HG03097 (cell line): ENCODE results near the gene ETAA1.

Experiments used
- ATAC-seq: cut with Tn5 transposase; IDR thresholded peaks from one replicate; pipeline ENCODE4 v1.9.1; 2021; ENCODE audit not compliant: unreplicated experiment, low FRiP score

ETAA1 gene

DNA sequence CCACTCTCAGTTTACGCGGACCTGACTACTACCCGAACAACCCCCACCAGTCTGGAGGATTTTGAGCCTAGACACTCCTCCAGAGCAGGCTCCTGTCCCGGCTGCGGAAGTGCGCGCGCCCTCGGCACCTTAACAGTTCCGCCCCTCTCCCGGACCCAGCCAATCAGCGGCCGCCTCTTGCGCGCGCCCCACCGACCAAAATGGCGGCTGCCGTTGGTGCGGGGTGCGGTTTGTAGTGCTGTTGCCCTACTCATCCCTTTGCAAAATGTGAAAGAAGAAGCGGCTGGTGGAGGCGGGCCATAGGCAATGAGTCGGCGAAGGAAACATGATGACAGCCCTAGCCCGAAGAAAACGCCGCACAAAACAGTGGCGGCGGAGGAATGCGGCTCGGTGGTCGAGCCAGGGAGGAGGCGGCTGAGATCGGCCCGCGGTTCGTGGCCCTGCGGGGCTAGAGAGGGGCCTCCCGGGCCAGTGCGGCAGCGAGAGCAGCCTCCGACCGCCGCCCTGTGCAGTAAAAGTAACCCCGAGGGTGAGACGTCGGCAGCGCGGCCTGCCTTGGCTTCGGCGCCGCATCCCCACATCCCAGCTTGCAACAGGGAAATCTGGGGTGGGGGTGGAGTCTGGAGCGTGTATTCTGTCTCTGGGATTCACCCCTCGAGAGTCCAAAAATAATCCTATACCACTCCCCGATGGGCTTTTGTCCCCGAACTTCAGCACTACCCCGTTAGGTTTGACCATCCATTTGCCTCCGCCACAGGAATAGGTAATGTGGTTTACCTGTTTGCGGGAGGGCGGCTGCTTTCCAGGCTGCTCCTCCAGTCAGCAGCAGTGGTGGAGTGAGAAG, at the start of gene ETAA1:
Gene ETAA1, plus strand, starts transcription at position 191 of the 844 bp plus-strand sequence. Its CDS starts 116 bp downstream, at position 307.
- ATAC-seq = peak; percentile 100

DNA sequence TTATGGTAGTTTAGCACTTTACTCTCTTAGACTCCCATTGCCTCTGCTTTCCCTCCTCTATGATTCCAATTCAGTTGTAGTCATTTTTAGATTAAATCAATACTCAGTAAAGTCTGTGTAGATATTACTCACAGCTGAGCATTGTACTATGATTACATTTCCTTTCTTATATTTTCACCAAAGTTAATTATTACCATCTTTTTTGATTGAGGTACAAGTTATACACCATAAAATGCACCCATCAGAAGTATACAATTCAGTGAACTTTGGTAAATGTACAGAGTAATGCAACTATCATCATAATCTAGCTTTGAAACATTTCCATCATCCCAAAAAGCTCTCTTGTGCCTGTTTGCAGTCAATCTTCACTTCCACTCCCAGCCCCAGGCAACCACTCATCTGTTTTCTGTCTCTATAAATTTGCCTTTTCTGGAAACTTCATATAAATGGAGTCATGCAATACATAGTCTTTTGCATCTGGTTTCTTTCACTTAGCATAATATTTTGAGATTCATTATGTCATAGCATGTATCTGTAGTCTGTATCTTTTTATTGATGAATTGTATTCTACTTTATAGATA, 30.2 kb upstream of the ETAA1 start:
- ATAC-seq = no peak

DNA sequence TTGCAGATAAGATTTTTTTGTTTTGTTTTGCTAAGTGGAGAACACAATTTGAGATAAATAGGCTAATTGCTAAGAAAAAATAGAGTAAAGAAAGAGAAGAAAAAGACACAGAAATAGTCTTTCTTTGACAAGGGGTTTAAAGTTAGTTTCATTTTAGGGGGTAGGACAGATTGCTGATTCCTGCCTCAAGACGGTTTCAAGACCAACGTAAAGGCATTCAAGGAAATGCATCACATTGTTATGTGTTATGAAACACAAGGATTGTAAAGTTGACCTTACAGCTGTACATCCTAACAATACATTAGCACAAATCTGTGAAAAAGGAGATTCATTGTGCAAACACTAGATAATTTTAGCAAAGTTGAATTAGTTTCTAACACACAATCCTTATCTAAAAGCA, 22.7 kb upstream of the ETAA1 start:
- no peak for ATAC-seq

DNA sequence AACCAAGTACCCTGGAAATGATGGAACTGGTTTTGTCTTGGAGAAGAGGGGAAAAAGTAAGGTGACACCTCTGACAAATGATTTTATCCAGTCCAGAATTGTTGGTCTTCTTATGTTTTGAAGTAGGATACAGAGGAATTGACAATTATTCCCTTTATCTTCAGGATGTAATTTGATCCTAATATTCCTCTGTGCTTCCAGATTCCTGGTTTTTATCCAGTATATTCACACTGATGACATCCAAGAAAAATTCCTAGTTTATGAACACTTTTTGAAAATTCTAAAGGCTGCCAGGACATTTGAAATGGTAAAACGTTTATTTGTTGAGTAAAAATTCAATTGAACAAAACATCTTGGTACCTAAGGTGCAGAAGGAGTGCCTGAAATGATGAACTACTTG, 22.2 kb upstream of the ETAA1 start:
- no peak for ATAC-seq

DNA sequence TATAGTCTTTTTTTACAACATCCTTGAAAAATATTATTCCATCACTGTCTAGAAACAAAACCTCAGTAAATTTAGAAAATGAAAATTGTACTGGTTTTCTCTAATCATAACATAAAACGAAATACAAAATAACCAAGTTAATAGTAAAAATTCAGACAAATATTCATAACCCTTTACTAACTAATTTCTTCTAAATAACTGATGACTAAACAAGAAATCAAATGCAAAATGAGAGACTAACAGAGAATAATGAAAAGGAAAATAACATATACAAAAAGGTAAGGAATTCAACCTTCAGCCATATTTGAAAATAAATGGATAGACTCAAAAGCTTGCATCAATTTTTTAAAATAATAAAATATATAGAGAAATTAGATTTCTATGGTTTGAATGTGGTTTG, 18.6 kb upstream of the ETAA1 start:
- no peak for ATAC-seq

DNA sequence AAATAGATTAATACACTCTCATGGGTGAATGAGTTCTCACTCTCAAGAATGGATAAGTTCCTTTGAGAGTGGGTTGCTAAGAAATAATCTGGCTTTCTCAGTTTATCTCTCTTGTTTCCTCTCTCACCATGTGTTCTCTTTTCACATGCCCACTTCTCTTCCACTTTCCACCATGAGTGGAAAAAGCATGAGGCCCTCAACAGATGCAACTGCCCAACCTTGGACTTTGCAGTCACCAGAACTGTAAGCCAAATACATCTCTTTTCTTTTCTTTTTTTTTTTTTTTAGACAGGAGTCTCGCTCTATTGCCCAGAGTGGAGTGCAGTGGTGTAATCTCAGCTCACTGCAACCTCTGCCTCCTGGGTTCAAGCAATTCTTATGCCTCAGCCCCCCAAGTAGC, 18.1 kb upstream of the ETAA1 start:
- ATAC-seq = no peak

DNA sequence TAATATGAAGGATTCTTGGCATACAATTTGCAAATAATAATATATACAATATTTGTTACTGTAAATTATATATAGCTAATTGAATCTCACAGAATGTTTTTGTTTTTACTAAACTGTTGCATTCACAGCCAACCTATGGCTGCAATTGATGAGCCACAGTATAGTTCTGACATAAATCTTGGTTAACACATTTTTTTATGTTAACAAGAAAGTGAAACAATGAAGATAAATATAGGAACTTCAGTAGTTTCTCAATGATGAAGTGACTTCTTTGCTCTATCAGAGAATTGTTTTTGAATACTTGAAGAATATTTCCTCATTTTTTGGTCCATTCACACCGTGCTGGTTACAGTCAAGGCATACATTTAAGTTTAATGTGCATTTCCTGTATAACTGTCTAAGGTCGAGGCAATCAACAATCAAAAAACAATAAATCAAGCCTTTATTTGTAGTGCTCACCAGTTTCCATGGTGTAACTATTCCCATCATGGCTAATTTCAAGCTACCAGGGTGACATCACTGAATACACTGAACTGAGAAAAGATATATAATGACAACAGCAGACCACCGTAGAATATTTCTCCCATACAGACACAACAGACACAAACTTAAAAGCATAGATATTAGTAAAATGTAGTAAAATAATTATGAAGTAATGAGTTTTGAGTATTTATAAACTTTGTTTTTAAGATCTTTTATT, 12.9 kb upstream of the ETAA1 start:
- no peak for ATAC-seq

DNA sequence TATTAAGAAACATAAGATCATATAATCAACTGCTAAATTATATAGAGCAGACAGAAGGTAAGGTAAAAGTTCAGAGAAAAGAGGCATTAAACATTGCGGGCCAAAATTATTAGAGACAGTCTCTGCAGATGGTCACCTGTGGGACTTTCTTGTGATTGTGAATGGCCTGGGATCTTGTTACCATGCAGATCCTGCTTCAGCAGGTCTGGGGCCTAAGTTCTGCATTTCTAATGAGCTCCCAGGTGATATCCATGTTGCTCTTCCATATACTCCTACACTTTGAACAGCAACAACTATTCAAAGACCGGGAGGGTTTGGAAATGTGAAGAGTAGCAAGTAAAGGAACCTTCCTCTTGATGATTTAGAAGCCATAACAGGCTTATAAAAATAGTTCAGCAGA, 8.5 kb upstream of the ETAA1 start:
- ATAC-seq = no peak

DNA sequence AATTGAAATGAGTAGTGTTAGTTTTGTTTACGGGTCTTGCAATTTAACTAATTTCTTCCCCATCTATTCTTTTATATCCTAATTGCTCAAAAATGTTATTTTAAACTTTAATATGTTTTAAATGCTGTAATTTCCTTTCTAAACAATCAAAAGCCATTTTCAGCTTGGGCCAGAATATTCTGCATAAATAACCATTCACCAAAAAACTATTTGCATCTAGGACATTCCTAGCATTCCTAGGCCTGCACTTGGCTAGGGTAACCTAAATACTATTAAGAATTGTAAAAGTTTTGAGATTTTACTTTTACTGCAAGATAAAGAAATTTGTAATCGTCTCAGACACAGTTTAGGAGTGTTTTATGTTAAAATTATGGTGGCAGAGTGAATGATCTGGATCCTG, 7.8 kb upstream of the ETAA1 start:
- no peak for ATAC-seq

DNA sequence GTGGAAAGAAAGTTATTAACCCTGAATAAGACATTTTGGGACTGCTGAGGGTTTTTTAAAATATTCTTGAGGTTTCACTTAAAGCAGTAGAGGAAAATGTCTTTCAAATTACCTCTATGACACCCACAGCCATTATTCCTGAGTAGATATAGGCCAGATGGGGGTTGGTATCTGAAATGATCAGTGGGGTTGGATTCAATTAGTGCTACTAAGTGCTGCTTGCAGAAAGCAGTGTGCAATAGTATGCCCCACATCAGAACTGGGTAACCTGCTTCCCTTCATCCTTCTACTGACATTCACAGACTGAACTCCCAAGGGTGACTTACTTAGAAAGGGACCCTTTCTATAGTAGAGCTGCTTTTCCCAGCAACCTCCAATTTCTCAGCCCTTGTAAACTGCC, 7.3 kb upstream of the ETAA1 start:
- no peak for ATAC-seq

DNA sequence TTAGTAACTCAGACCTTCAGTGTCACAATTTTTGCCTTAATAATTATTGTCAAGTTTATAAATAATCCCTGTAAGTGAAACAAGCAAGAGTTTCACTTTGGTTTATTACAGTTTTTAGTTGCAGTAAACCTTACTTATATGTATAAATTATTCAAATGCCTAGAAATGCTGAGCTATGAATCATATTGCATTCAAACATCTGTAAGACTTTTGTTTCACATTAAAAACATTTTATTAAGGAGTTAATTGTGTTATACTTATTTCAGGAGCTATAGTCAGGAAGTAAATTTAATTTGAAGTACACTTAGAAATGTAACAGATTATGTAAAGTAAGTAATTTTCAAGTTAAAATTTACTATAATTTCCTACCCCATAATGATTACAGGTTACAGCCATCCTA, 3.9 kb upstream of the ETAA1 start:
- no peak for ATAC-seq

DNA sequence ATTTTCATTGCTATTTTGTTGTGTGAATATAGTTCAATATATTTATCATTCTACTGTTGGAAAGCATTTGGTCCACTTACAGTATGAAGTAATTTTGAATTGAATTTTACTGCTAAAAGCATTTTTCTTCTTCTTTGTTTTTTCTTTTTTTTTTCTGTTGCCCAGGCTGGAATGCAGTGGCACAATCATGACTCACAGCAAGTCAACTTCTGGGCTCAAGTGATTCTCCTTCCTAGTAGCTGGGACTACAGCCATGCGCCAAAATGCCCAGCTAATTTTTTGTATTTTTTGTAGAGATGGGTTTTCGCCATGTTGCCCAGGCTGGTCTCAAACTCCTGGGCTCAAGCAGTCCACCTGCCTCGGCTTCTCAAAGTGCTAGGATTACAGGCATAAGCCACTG, 2.4 kb upstream of the ETAA1 start:
- no peak for ATAC-seq

DNA sequence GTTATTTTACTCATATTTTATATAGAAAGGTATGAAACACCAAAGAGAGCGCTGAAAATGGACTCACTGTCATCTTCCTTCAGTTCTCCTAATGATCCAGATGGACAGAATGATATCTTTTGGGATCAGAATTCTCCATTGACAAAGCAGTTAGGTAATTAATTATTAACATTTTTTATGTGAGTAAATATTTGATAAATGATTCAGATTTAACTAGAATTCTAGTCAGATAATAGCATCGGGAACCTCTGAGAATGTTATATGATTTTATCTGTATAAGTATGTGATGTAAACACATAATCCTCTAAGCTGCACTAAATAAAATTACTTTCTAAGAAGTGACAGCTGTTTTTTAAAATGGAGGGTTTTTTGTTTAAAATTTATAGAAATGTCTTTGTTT, 2.0 kb downstream of the ETAA1 start:
- no peak for ATAC-seq

DNA sequence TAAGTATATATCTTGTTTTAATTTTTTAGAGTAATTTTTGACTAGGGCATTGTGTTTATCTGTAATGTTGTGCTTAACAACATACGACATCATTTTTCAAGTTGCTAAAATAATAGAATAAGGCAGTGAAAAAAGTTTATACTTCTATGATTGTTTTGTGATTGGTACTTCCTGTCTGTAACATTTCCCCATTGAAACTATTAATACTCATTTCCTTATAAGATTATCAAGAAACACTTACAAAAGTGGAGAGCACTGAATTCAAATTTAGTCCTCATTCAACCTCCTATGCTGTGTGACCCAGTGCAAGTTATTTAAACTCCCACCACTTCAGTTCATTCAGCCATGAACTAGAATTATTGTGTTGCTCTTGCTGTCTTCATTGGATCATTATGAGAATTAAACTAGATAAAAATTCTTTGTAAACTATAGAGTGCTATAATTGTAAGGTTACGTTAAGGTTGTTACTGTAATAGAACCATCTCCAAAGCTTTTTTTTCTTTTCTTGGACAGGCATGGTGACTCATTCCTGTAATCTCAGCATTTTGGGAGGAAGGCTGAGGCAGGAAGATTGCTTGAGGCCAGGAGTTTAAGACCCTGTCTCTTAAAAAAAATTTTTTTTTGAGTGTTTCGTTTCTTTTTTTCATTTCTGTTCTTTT, 2.8 kb downstream of the ETAA1 start:
- no peak for ATAC-seq

DNA sequence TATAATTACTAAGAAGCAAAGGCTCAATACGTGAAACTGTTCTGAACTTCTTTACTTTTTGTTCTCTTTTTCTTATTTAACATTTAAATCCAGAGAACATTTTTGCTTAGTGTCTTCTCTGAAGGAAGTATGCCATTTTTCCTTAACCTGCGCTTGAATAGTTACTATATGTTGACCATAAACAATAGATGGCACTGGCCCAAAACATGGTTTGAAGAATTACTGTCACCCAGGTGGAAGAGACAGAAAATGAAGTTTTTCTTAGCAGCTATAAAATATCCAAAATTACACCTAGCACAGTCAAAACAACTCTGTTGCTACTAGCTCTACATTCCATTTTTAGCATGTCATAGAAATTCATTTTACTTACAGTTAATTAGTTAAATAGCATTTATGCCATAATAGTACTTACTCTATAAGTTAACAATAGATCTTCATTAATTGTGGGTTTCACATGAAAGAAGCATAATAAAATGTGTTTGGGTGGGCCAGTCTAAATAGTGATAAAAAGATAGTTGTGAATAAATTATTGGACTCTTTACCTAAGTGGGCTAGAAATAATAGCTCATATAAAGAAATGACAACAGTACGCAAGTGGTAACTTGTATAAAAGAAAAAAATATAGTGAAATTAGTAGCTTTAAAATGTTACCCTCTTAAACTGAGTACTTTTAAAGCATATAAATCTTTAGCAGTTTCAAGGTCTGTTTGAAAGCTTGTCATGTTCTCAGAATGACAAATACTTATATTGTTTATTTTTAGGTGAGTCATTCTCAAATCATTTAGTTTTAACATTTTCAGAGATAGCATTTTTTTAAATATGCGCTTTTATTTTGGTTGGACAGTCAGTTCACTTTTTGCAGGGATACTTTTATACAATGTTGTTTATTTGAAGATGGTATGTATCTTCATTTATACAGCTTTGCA, 3.7 kb downstream of the ETAA1 start:
- no peak for ATAC-seq

DNA sequence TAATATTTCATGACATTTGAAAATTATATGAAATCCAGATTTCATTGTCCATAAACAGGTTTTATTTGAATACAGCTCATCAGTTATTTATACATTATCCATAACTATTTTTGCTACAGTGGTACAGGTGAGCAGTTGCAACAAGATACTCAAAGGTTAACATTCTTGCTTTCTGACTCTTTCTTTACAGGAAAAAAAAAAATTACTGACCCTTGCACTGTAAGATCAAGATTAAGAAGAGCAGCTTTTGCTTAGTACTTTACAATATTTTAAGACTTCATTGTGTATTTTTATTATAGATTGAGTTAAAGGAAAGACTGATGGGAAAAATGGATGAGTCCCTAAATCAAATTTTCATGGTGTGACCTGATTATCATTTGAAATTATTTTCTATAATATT, 11.2 kb downstream of the ETAA1 start:
- no peak for ATAC-seq

DNA sequence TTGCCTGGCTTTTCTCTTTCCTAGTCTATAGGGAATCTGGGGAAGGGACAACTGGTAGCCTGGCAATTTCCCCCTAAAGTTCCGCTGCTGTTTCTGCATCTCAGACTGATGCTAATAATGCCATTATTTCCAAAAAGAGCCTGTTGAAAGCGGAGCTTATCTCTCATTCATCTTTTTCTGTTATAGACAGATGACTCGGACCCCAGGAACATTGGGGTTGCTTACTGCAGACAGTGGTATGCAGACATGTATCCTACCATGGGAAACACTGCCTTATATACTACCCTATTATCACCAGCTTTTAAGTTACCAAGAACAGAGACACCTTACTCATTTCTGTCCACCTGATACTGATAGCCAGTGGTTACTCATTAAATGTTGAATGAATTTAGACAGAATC, 15.3 kb downstream of the ETAA1 start:
- no peak for ATAC-seq

DNA sequence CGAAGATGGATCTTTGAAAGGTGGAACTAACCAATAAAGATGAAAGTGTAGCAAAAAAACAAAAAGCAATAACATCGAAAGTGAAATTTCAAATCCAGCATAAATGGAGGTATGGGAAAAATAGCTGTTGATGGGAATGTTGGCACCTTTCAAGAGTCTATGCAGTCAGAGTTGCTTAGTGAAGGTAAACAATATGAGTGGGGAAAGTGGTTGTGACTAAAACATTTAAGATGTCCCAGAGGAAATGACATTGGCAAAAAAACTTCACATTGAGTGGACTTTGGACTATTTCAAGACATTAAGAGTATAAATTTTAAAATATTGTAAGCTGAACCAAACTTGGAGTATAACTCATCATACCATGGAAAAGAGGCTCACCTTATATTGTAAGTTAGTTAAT, 17.7 kb downstream of the ETAA1 start:
- ATAC-seq = no peak

DNA sequence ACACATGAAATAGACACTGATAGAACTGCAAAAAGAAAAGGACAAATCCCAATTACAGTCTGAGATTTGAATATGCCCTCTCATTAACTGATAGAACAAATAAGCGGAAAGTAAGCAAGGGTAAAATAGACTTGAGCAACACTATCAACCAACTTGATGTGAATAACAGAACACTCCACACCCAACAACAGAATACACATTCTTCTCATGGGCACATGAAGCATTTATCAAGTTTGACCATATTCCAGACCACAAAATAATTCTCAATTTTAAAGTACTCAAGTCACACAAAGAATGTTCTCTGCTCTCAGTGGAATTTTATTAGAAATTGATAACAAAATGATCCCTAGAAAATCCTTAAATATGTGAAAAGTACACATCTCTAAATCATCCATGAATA, 19.0 kb downstream of the ETAA1 start:
- ATAC-seq = no peak

DNA sequence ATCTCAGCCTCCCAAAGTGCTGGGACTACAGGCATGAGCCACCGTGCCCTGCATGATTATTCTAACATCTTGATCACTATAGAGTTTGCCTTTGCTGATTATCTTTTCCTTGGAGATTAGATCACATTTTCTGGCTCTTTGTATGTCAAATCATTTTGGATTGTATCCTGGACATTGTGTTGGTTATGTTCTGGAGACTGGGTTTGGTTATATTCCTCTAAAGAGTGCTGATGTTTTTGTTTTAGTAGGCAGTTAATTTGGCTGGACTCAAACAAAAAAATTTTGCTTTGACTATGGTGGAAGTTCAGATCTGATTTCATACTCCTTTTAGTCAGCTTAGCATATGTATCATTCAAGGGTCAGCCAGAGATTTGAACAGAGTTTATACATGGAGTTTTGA, 26.4 kb downstream of the ETAA1 start:
- ATAC-seq = no peak
